ENCODE data around the gene AKAP6. TPM values are rescaled to one million over a fixed set of nuclear protein-coding genes. Genes with fewer than 3 reads are reported as not detected.

Gene AKAP6
- total RNA-seq, 1 donor from 2014 or later, result 3.4 TPM

DNA sequence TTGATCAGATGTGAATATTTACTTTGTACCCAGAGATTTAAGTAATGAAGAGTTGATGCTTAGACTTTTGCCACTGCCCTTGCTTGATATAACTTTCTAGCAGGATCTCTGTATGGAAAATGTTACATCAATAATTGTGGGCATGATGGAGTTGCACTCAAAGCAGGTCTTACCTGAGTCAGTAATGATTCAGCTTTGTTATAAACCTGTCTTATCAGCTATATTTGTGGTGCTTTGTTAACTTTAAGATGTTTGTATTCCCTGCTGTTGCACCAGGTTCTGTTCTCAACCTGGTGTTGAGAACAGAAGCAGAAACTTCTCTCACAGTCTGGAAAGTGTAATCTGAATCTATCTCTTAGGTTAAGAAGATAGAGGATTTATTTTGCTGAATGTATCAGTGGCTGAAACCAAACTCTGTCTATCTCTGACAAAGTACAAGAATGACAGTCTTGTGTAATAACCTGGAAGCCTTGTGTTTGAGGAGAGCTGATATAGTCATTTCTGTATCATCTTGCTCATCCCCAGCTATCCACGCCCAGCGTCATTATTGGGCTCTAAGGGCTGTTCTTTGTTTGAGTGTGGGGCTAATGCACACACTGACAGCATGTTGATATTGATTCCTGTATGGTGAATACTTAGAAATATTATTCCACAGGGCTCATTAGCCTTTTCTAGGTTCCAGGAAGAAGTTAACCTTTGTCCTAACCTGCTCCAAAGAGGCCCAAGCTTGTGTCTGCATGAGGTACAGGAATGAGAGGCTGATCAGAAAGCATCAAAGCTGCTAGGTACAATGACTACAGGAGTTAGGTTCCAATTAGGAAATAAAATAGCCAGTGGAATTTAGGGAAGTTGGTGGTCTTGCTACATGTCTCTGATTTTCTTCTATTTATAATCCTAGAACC is 3.6 kb downstream of the AKAP6 start:
- Mint-ChIP-seq H3K9me3 (ENCODE audit: low read depth) (no peaks in the 10 kb centered on the region), H3K27me3 (no peaks in the 10 kb centered on the region), H3K4me1 (ENCODE audit: low read depth) (peaks cover 14% of the 10 kb centered on the region), H3K36me3 (ENCODE audit: insufficient read depth) (no peaks in the 10 kb centered on the region), H3K4me3 (ENCODE audit: low read depth) (no peak overlapping the region), H3K27ac (peak overlapping the region; percentile 80)
- no peak for DNase-seq (ENCODE audit: low spot score, unreplicated experiment)
- TF ChIP-seq, protein P1, sequence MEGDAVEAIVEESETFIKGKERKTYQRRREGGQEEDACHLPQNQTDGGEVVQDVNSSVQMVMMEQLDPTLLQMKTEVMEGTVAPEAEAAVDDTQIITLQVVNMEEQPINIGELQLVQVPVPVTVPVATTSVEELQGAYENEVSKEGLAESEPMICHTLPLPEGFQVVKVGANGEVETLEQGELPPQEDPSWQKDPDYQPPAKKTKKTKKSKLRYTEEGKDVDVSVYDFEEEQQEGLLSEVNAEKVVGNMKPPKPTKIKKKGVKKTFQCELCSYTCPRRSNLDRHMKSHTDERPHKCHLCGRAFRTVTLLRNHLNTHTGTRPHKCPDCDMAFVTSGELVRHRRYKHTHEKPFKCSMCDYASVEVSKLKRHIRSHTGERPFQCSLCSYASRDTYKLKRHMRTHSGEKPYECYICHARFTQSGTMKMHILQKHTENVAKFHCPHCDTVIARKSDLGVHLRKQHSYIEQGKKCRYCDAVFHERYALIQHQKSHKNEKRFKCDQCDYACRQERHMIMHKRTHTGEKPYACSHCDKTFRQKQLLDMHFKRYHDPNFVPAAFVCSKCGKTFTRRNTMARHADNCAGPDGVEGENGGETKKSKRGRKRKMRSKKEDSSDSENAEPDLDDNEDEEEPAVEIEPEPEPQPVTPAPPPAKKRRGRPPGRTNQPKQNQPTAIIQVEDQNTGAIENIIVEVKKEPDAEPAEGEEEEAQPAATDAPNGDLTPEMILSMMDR (IDR thresholded peaks at IDR 0.05; ENCODE audit: unreplicated experiment), result no peak

DNA sequence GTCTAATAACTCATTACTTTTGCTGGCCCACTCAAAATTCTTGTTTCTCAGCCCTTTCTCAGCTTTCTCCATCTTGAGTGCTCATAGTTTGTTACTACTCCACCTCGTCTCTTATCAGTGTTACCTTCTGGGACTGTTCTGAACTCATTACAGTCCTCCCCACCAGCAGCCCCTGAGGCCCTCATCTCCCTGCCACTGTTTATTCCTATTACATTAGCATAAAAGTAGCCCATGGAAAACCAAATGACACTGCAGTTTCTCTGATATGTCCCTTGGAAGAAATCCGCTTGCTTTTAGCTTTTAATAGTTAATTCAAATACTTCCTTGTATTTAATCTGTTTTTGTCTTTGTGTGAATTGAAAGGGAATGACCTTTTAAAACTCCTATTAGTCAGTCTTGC is 7.6 kb downstream of the AKAP6 start:
- Mint-ChIP-seq H3K36me3 (ENCODE audit: insufficient read depth) (no peaks in the 10 kb centered on the region), H3K4me3 (ENCODE audit: low read depth) (no peak overlapping the region), H3K9me3 (ENCODE audit: low read depth) (no peaks in the 10 kb centered on the region), H3K27ac (no peak overlapping the region), H3K27me3 (no peaks in the 10 kb centered on the region), H3K4me1 (ENCODE audit: low read depth) (peaks cover 11% of the 10 kb centered on the region)
- TF ChIP-seq, protein P1 (IDR thresholded peaks at IDR 0.05; ENCODE audit: unreplicated experiment), result no peak
- no peak for DNase-seq (ENCODE audit: low spot score, unreplicated experiment)

DNA sequence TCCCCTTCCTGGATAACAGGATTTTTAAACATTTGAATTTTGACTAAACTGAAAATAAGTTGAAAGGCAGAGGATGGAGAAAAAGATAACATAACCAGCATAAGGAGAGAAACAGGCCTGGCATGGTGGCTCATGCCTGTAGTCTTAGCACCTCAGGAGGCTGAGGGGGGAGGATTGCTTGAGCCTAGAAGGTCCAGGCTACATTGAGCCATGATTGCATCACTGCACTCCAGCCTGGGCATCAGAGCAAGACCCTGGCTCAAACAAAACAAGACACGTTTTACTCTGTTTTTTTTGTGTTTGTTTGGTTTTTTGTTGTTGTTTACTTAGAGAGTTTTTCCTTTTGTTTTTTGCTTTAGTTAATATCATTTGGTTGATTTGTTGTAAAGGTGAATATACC is 8.7 kb downstream of the AKAP6 start:
- H3K4me3 Mint-ChIP-seq (ENCODE audit: low read depth), result no peak overlapping the region
- H3K4me1 Mint-ChIP-seq (ENCODE audit: low read depth), result peaks cover 3% of the 10 kb centered on the region
- no peak overlapping the region for H3K27ac Mint-ChIP-seq
- TF ChIP-seq, protein P1 (IDR thresholded peaks at IDR 0.05; ENCODE audit: unreplicated experiment), result no peak
- no peak for DNase-seq (ENCODE audit: low spot score, unreplicated experiment)
- H3K27me3 Mint-ChIP-seq, result no peaks in the 10 kb centered on the region
- H3K36me3 Mint-ChIP-seq (ENCODE audit: insufficient read depth), result no peaks in the 10 kb centered on the region
- no peaks in the 10 kb centered on the region for H3K9me3 Mint-ChIP-seq (ENCODE audit: low read depth)

DNA sequence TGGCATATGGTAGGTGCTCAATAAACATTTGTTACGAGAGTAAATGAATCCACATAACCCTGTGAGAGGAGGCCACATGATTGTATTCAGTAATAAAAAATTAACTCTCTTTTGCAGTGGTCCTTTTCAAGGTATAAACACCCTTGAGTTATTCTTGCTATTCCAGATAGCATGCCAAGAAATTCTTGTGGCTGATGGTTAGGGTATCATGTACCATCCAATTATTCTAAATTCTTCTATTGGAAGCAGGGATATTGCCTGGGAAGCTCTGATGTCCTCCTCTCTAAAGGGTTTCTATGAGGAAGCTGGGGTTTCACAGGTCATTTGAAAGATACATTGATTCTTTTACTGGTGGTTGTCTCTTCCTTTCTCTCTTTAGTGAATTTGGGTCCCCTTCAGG is 10.1 kb downstream of the AKAP6 start:
- no peak overlapping the region for H3K27ac Mint-ChIP-seq
- no peaks in the 10 kb centered on the region for H3K9me3 Mint-ChIP-seq (ENCODE audit: low read depth)

More for the DNA sequence above, 10.1 kb downstream of the AKAP6 start:
- TF ChIP-seq, protein P1 (IDR thresholded peaks at IDR 0.05; ENCODE audit: unreplicated experiment), result no peak
- Mint-ChIP-seq H3K4me3 (ENCODE audit: low read depth) (no peak overlapping the region), H3K27me3 (no peaks in the 10 kb centered on the region), H3K4me1 (ENCODE audit: low read depth) (no peaks in the 10 kb centered on the region), H3K36me3 (ENCODE audit: insufficient read depth) (no peaks in the 10 kb centered on the region)
- no peak for DNase-seq (ENCODE audit: low spot score, unreplicated experiment)
